ENCODE measurements around the gene RABGGTA.

DNA sequence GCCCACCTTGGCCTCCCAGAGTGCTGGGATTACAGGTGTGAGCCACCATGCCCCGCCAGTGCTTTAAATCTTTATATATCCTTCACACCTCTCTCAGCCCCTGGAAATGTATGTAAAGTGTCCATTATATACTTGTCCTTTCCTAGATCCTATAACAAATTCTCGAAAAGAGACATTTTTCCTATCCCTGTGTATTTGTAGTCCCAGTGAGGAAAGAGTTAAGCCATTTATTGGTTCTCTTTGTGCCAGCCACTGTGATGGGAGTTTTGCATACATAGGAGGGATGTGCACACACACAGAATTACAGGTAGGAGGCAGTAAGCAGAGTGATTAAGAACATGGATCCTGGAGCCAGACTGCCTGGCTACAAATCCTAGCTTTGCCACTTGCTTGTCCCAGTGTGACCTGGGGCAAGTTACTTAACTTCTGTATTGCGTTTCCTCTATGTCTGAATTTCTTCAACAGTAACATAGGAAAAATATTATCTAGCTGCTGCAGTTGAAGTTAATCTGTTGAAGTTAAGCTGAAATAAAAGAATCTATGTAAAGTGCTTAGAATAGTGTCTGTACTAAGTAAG is 2.1 kb upstream of the RABGGTA start:
- no peak for TF ChIP-seq POLR2A (IDR thresholded peaks at IDR 0.05)
- TF ChIP-seq, protein P1, sequence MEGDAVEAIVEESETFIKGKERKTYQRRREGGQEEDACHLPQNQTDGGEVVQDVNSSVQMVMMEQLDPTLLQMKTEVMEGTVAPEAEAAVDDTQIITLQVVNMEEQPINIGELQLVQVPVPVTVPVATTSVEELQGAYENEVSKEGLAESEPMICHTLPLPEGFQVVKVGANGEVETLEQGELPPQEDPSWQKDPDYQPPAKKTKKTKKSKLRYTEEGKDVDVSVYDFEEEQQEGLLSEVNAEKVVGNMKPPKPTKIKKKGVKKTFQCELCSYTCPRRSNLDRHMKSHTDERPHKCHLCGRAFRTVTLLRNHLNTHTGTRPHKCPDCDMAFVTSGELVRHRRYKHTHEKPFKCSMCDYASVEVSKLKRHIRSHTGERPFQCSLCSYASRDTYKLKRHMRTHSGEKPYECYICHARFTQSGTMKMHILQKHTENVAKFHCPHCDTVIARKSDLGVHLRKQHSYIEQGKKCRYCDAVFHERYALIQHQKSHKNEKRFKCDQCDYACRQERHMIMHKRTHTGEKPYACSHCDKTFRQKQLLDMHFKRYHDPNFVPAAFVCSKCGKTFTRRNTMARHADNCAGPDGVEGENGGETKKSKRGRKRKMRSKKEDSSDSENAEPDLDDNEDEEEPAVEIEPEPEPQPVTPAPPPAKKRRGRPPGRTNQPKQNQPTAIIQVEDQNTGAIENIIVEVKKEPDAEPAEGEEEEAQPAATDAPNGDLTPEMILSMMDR (IDR thresholded peaks at IDR 0.05 in 4 of 5, conservative IDR thresholded peaks at IDR 0.05 in 1 of 5), result no peak

Data from gastrocnemius medialis (tissue), 4 donors.